Immature natural killer cell (primary cell): ENCODE results near the gene IL1R2. TPM values are rescaled to one million over a fixed set of nuclear protein-coding genes. Genes with fewer than 3 reads are reported as not detected.
"Not testable (repeated sequence)": the region's sequence is repeated elsewhere in the genome, so short reads cannot be mapped to it uniquely, and the experiment has no call there.

ENCODE experiments used
- DNase-seq, 3 donors: peaks; one replicate each; pipeline ENCODE4 v3.0.0; 2022; ENCODE audit warnings: mixed read lengths in 1 of 3
- H3K27ac Mint-ChIP-seq, 6 donors: one replicate each; pipeline ENCODE4 v1.8.0; 2020; ENCODE audit warnings: mixed read lengths in 6 of 6, mild to moderate bottlenecking in 5 of 6, inconsistent platforms in 4 of 6, moderate library complexity in 3 of 6
- H3K27me3 Mint-ChIP-seq, 3 donors: one replicate each; pipeline ENCODE4 v1.8.0; 2020 to 2021; ENCODE audit warnings: low read depth in 3 of 3, mild to moderate bottlenecking in 3 of 3, mixed read lengths in 3 of 3, moderate library complexity in 3 of 3, inconsistent platforms in 1 of 3
- H3K36me3 Mint-ChIP-seq, 3 donors: one replicate each; pipeline ENCODE4 v1.8.0; 2020; ENCODE audit warnings: mixed read lengths in 3 of 3, inconsistent platforms in 2 of 3, mild to moderate bottlenecking in 2 of 3
- H3K4me1 Mint-ChIP-seq, 2 donors: one replicate each; pipeline ENCODE4 v1.8.0; 2020; ENCODE audit warnings: inconsistent platforms in 2 of 2, mild to moderate bottlenecking in 2 of 2, mixed read lengths in 2 of 2, moderate library complexity in 1 of 2
- H3K4me3 Mint-ChIP-seq, 5 donors: one replicate each; pipeline ENCODE4 v1.8.0; 2020; ENCODE audit warnings: mild to moderate bottlenecking in 5 of 5, mixed read lengths in 5 of 5, inconsistent platforms in 3 of 5, moderate library complexity in 3 of 5
- H3K9me3 Mint-ChIP-seq, 6 donors: one replicate each; pipeline ENCODE4 v1.8.0; 2020; ENCODE audit warnings: mild to moderate bottlenecking in 6 of 6, mixed read lengths in 6 of 6, inconsistent platforms in 4 of 6, moderate library complexity in 3 of 6
- polyA plus RNA-seq, 3 donors: library from polyadenylated mRNA; unstranded; fragments of 300-500 nt; fragmentation: Illumina TruSeq; gene quantifications; one replicate each; pipeline ENCODE4 v1.2.3, GENCODE V29; 2021

Gene IL1R2
- polyA plus RNA-seq, 3 donors from 2014 or later, result 1.8 to 3.3 TPM; not detected in 1

GRCh38 chr2:101989740-101990460 lies 1.9 kb upstream of the IL1R2 start:
- peak overlapping the region; percentile 18 to 64 (median 20) for H3K27ac Mint-ChIP-seq
- peaks cover 0 to 6% (median 0%) of the 10 kb centered on the region in 3 donors for H3K36me3 Mint-ChIP-seq
- no peaks in the 10 kb centered on the region for H3K9me3 Mint-ChIP-seq
- no peak for DNase-seq
- peaks cover 64 to 67% of the 10 kb centered on the region in 2 donors for H3K4me1 Mint-ChIP-seq
- H3K4me3 Mint-ChIP-seq, result peak overlapping the region; percentile 24 to 69 (median 41)
- peaks cover 25 to 49% (median 44%) of the 10 kb centered on the region in 3 donors for H3K27me3 Mint-ChIP-seq

DNA sequence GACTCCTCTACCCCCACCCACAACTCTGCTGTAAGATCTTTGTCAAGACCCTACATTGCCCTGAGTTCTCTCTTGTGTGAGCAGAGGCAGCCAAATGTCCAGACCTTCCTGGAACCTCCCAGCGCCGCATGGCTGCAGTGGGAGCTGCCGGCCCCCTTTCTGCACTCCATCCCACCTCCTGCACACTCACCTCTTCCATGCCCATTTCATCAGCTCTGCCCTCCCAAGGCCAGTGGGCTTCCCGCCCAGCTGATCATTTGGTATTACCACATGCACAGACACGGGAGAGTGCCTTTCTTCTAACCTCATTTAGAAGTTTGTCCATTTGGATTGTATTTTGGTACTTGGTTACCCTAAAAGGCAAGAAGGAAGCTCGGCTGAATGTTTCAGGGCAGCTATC lies 2.0 kb downstream of the IL1R2 start:
- DNase-seq, result no peak
- H3K27me3 Mint-ChIP-seq, result peaks cover 22 to 44% (median 36%) of the 10 kb centered on the region in 3 donors
- H3K36me3 Mint-ChIP-seq, result peaks cover 0 to 6% (median 0%) of the 10 kb centered on the region in 3 donors
- H3K27ac Mint-ChIP-seq, result peak overlapping the region in 1 of 6 donors; percentile 66
- H3K4me3 Mint-ChIP-seq, result no peak overlapping the region
- H3K9me3 Mint-ChIP-seq, result no peaks in the 10 kb centered on the region
- H3K4me1 Mint-ChIP-seq, result peaks cover 25 to 28% of the 10 kb centered on the region in 2 donors

GRCh38 chr2:101995019-101995418 lies 3.3 kb downstream of the IL1R2 start:
- peaks cover 14 to 16% of the 10 kb centered on the region in 2 donors for H3K4me1 Mint-ChIP-seq
- peaks cover 0 to 6% (median 0%) of the 10 kb centered on the region in 3 donors for H3K36me3 Mint-ChIP-seq
- H3K9me3 Mint-ChIP-seq, result no peaks in the 10 kb centered on the region
- no peak overlapping the region for H3K27ac Mint-ChIP-seq
- H3K27me3 Mint-ChIP-seq, result peaks cover 22 to 40% (median 34%) of the 10 kb centered on the region in 3 donors
- no peak for DNase-seq
- no peak overlapping the region for H3K4me3 Mint-ChIP-seq

DNA sequence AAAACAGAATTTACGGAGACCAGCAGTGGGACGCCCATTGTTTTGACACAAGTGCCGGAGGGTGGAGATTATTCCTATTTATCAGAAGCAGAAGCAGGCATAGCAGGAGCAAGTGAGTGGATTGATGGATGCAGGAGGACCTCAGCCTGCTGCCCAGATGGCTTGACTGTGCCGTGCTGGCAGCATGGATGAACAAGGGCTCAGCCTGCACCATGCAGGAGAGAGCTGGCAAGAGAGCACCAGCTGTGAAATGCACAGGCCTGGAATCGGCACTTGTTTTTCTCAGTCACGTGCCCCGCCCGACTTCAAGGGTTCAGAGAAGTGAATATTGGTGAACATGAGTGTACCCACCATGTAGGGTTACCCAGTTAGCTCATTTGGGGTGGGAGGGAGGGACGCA lies 4.0 kb downstream of the IL1R2 start:
- Mint-ChIP-seq H3K4me1 (peaks cover 12 to 13% of the 10 kb centered on the region in 2 donors), H3K9me3 (no peaks in the 10 kb centered on the region), H3K27ac (no peak overlapping the region), H3K4me3 (no peak overlapping the region), H3K36me3 (peaks cover 0 to 6% (median 0%) of the 10 kb centered on the region in 3 donors), H3K27me3 (peaks cover 20 to 40% (median 38%) of the 10 kb centered on the region in 3 donors)
- no peak for DNase-seq

GRCh38 chr2:101998556-101998895 lies 6.8 kb downstream of the IL1R2 start:
- no peaks in the 10 kb centered on the region for H3K9me3 Mint-ChIP-seq
- DNase-seq, result no peak
- no peak overlapping the region for H3K27ac Mint-ChIP-seq
- no peaks in the 10 kb centered on the region for H3K36me3 Mint-ChIP-seq
- H3K4me3 Mint-ChIP-seq, result no peak overlapping the region
- H3K4me1 Mint-ChIP-seq, result peaks cover 10 to 11% of the 10 kb centered on the region in 2 donors
- H3K27me3 Mint-ChIP-seq, result peaks cover 6 to 30% (median 23%) of the 10 kb centered on the region in 3 donors

DNA sequence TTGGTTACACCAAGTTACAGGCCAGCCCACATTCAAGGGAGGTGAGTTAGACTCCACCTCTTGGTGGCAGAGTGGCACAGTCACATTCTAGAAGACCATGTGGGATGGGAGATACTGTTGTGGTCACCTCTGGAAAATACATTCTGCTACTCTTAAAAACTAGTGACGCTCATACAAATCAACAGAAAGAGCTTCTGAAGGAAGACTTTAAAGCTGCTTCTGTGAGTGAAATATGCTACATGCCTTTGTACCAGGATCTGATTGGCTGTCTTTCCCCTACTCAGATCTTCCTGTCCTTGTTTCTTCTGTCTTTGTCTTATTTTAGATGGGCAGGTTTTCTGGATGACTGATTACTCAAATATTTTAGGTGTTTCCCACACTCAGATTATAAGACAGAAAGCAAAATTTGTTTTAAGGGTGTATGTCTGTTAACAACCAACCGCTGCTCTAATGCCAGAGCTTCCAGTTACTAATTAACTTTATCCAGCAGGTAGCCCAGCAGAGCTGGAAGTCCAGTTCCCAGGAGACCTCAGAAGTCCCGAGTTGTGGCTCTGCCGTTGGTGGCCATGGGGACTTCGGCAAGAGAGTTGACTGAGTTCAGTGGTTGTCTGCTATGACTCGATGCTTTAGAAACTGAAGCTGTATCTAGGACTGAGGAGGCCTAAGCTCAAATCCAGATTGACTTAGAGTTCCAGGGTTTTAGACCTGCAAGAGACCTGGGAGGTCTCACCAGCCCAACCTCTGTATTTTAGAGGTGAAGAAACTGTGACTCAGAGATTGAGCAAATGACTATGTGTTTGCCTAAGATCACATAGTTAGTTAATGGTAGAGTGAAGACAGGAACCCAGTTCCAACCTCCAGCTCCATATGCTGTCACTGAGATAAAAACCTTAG lies 7.4 kb downstream of the IL1R2 start:
- H3K4me3 Mint-ChIP-seq, result no peak overlapping the region
- no peak for DNase-seq
- no peaks in the 10 kb centered on the region for H3K36me3 Mint-ChIP-seq
- H3K4me1 Mint-ChIP-seq, result peaks cover 10 to 11% of the 10 kb centered on the region in 2 donors
- H3K27ac Mint-ChIP-seq, result no peak overlapping the region
- H3K9me3 Mint-ChIP-seq, result no peaks in the 10 kb centered on the region
- peaks cover 6 to 24% (median 21%) of the 10 kb centered on the region in 3 donors for H3K27me3 Mint-ChIP-seq

DNA sequence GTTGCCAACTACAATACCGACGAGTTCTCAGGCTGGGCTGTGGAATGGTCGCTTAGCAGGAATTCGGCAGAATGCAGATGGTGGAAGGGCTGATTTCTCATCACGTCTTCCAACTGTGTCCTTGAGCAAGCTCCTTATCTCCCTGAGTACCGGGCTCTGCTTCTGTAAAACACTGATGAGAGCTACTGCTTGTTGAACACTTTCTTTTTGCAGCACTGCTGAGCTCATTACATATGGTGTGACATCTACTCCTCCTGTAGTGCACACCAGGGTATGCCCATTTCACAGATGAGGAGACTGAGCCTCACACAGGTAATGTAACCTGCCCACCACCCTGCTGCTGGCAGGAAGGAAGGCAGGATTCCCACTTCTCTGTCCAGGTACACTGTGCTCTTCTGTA lies 8.3 kb downstream of the IL1R2 start:
- Mint-ChIP-seq H3K9me3 (no peaks in the 10 kb centered on the region), H3K4me3 (no peak overlapping the region), H3K27ac (no peak overlapping the region), H3K27me3 (peaks cover 4 to 23% (median 15%) of the 10 kb centered on the region in 3 donors), H3K4me1 (peaks cover 10 to 11% of the 10 kb centered on the region in 2 donors), H3K36me3 (no peaks in the 10 kb centered on the region)
- no peak for DNase-seq

GRCh38 chr2:102000813-102001766 lies 9.3 kb downstream of the IL1R2 start:
- H3K4me1 Mint-ChIP-seq, result peaks cover 10 to 11% of the 10 kb centered on the region in 2 donors
- H3K27ac Mint-ChIP-seq, result no peak overlapping the region
- peak in 1 of 3 donors; percentile 21 for DNase-seq
- peaks cover 4 to 20% (median 15%) of the 10 kb centered on the region in 3 donors for H3K27me3 Mint-ChIP-seq
- H3K36me3 Mint-ChIP-seq, result no peaks in the 10 kb centered on the region
- H3K9me3 Mint-ChIP-seq, result no peaks in the 10 kb centered on the region
- H3K4me3 Mint-ChIP-seq, result peak overlapping the region in 1 of 5 donors; percentile 61

GRCh38 chr2:102001767-102002142 lies 10.0 kb downstream of the IL1R2 start:
- DNase-seq, result no peak
- H3K27me3 Mint-ChIP-seq, result peaks cover 4 to 24% (median 22%) of the 10 kb centered on the region in 3 donors
- H3K4me1 Mint-ChIP-seq, result peaks cover 10 to 11% of the 10 kb centered on the region in 2 donors
- no peak overlapping the region for H3K27ac Mint-ChIP-seq
- no peak overlapping the region for H3K4me3 Mint-ChIP-seq
- H3K9me3 Mint-ChIP-seq, result no peaks in the 10 kb centered on the region
- H3K36me3 Mint-ChIP-seq, result no peaks in the 10 kb centered on the region

DNA sequence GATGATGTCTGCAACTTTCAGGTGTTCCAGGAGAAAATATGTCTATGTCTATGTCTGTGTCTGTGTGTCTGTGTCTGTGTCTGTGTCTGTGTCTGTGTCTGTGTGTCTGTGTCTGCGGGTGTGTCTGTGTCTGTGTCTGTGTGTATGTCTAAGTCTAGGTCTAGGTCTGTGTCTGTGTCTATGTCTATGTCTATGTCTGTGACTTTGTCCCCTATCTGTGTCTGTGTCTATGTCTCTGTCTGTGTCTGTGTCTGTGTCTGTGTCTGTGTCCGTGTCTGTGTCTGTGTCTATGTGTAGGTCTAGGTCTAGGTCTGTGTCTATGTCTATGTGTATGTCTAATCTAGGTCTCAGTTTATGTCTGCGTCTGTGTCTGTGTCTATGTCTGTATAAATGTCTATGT lies 10.5 kb downstream of the IL1R2 start:
- DNase-seq, result no peak
- peaks cover 4 to 28% (median 25%) of the 10 kb centered on the region in 3 donors for H3K27me3 Mint-ChIP-seq
- H3K36me3 Mint-ChIP-seq, result no peaks in the 10 kb centered on the region
- no peak overlapping the region for H3K4me3 Mint-ChIP-seq
- H3K9me3 Mint-ChIP-seq, result no peaks in the 10 kb centered on the region
- H3K4me1 Mint-ChIP-seq, result peaks cover 10 to 11% of the 10 kb centered on the region in 2 donors
- H3K27ac Mint-ChIP-seq, result no peak overlapping the region

DNA sequence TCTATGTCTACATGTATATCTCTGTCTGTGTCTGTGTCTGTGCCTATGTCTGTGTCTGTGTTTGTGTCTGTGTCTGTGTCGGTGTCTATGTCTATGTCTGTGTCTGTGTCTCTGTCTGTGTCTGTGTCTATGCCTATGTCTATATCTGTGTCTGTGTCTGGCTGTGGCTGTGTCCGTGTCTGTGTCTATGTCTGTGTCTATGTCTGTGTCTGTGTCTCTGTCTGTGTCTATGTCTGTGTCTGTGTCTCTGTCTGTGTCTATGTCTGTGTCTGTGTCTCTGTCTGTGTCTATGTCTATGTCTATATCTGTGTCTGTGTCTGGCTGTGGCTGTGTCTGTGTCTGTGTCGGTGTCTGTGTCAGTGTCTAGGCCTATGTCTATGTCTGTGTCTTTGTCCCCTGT lies 11.1 kb downstream of the IL1R2 start:
- H3K9me3 Mint-ChIP-seq, H3K27ac Mint-ChIP-seq, H3K4me3 Mint-ChIP-seq, H3K36me3 Mint-ChIP-seq: not testable (repeated sequence)
- H3K27me3 Mint-ChIP-seq, result peaks cover 3 to 30% (median 22%) of the 10 kb centered on the region in 3 donors
- DNase-seq, result peak in 2 of 3 donors; percentile 21 to 28
- peaks cover 10 to 11% of the 10 kb centered on the region in 2 donors for H3K4me1 Mint-ChIP-seq

DNA sequence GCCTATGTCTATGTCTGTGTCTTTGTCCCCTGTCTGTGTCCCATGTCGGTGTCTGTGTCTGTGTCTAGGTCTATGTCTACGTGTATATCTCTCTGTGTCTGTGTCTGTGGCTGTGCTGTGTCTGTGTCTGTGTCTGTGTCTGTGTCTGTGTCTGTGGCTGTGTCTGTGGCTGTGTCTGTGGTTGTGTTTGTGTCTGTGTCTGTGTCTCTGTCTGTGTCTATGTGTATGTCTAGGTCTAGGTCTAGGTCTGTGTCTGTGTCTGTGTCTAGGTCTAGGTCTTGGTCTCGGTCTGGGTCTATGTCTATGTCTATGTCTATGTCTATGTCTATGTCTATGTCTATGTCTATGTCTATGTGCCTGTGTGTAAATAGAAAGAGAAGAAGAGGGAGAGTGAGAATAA lies 11.9 kb downstream of the IL1R2 start:
- H3K27ac Mint-ChIP-seq, result no peak overlapping the region
- no peak overlapping the region for H3K4me3 Mint-ChIP-seq
- H3K36me3 Mint-ChIP-seq, result no peaks in the 10 kb centered on the region
- H3K4me1 Mint-ChIP-seq, result peaks cover 10 to 11% of the 10 kb centered on the region in 2 donors
- peak in 2 of 3 donors; percentile 32 to 51 for DNase-seq
- H3K9me3 Mint-ChIP-seq, result no peaks in the 10 kb centered on the region
- H3K27me3 Mint-ChIP-seq, result peaks cover 3 to 30% (median 18%) of the 10 kb centered on the region in 3 donors

- Mint-ChIP-seq H3K4me1 (peaks cover 10 to 11% of the 10 kb centered on the region in 2 donors), H3K27me3 (peaks cover 3 to 31% (median 17%) of the 10 kb centered on the region in 3 donors), H3K9me3 (no peaks in the 10 kb centered on the region), H3K4me3 (no peak overlapping the region), H3K36me3 (no peaks in the 10 kb centered on the region), H3K27ac (no peak overlapping the region)
- peak; percentile 66 to 71 (median 69) for DNase-seq
These were observed 12.8 kb downstream of the IL1R2 start for GRCh38 chr2:102004581-102004980.
